ENCODE results near the gene SCGB3A2. TPM values are rescaled to one million over a fixed set of nuclear protein-coding genes. Genes with fewer than 3 reads are reported as not detected.

SCGB3A2 gene
- total and polyA plus RNA-seq, 2 donors (not counting 3 experiments of a cell fraction or from before 2014, with no cell fraction given), result not detected

DNA sequence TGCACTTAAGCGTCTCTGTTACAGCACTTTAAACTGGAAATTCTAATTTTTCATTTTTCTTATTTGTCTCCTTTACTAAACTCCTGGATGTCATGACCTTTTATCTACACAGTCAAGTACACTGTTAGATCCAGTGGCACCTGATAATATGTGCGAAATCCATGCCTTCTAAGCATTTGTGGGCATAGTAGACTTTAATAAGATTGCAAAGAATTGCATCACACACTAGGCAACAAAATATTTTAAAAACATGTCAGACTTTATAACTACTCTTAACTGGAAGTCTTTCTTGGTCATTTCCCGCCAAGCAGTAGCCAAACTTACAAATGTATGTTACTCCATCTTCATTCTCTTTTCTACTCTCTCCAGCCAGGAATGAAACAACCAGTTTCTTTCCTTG is 42.1 kb upstream of the SCGB3A2 start:
- FAIRE-seq (no peak), DNase-seq (ENCODE audit: low read depth, low spot score) (no peak)
- no peak overlapping the region for H3K27ac ChIP-seq (ENCODE audit: insufficient read depth, low read depth, low read length)
- dilution Hi-C loops (cut with MboI; ENCODE audit: extremely low pct_ligation_motif_present, low sequenced_read_pairs) (no loop called here), intact Hi-C loops (cut with micrococcal nuclease) (no loop called here)
- H4K20me1 ChIP-seq (replicated peaks; ENCODE audit: control insufficient read depth, extremely low read depth, insufficient read depth, low read length), result no peaks in the 10 kb centered on the region
- no peaks in the 10 kb centered on the region for H3K36me3 ChIP-seq (ENCODE audit: control insufficient read depth in 2 of 2, extremely low read depth in 1 of 2, insufficient read depth in 2 of 2, low read length in 2 of 2)
- H3K9me3 ChIP-seq (replicated peaks; ENCODE audit: control insufficient read depth, insufficient read depth, low read length), result no peaks in the 10 kb centered on the region
- H3K4me3 ChIP-seq (replicated peaks in 1 of 3; ENCODE audit: insufficient read depth in 1 of 3, low read depth in 1 of 3, low read length in 3 of 3), result no peak overlapping the region
- H3K79me2 ChIP-seq (ENCODE audit: control insufficient read depth, insufficient read depth, low read length), result no peaks in the 10 kb centered on the region
- H3K4me1 ChIP-seq (ENCODE audit: control insufficient read depth, extremely low read depth, insufficient read depth, low read length), result no peaks in the 10 kb centered on the region
- H3K9me1 ChIP-seq (replicated peaks; ENCODE audit: control insufficient read depth, extremely low read depth, insufficient read depth, low read length), result no peaks in the 10 kb centered on the region
- BruUV-seq (replicated peaks), result no TSS peak
- no peak for TF ChIP-seq POLR2AphosphoS5 (IDR thresholded peaks at IDR 0.05; ENCODE audit: insufficient read depth, low read depth, low read length)
- no peak for TF ChIP-seq GATA2 (IDR thresholded peaks at IDR 0.05; ENCODE audit: insufficient read depth, insufficient read length, low read depth, low read length)
- TF ChIP-seq JUN (IDR thresholded peaks at IDR 0.05; ENCODE audit: borderline replicate concordance, insufficient read depth, insufficient read length, low read depth), result no peak
- TF ChIP-seq, protein P1, sequence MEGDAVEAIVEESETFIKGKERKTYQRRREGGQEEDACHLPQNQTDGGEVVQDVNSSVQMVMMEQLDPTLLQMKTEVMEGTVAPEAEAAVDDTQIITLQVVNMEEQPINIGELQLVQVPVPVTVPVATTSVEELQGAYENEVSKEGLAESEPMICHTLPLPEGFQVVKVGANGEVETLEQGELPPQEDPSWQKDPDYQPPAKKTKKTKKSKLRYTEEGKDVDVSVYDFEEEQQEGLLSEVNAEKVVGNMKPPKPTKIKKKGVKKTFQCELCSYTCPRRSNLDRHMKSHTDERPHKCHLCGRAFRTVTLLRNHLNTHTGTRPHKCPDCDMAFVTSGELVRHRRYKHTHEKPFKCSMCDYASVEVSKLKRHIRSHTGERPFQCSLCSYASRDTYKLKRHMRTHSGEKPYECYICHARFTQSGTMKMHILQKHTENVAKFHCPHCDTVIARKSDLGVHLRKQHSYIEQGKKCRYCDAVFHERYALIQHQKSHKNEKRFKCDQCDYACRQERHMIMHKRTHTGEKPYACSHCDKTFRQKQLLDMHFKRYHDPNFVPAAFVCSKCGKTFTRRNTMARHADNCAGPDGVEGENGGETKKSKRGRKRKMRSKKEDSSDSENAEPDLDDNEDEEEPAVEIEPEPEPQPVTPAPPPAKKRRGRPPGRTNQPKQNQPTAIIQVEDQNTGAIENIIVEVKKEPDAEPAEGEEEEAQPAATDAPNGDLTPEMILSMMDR (IDR thresholded peaks at IDR 0.05; ENCODE audit: extremely low read depth in 1 of 2, insufficient read depth in 1 of 2, low read depth in 1 of 2, low read length in 2 of 2), result no peak
- TF ChIP-seq, protein P2, sequence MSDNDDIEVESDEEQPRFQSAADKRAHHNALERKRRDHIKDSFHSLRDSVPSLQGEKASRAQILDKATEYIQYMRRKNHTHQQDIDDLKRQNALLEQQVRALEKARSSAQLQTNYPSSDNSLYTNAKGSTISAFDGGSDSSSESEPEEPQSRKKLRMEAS (IDR thresholded peaks at IDR 0.05; ENCODE audit: insufficient read depth, insufficient read length), result no peak
- TF ChIP-seq EZH2 (IDR thresholded peaks at IDR 0.05; ENCODE audit: borderline replicate concordance, low read depth, low read length, severe bottlenecking), result no peak
- no peak for TF ChIP-seq FOS (IDR thresholded peaks at IDR 0.05; ENCODE audit: borderline replicate concordance, insufficient read depth, low read length)
- no peak for TF ChIP-seq MYC (IDR thresholded peaks at IDR 0.05; ENCODE audit: low read depth, low read length)
- TF ChIP-seq POLR2A (IDR thresholded peaks at IDR 0.05; ENCODE audit: low read depth, low read length), result no peak
- no peaks in the 10 kb centered on the region for H3K27me3 ChIP-seq (ENCODE audit: control insufficient read depth in 2 of 2, insufficient read depth in 2 of 2, low read length in 2 of 2)
- ChIA-PET POLR2A (no interaction called here), CTCF (no interaction called here)
- no peak overlapping the region for H3K4me2 ChIP-seq (ENCODE audit: insufficient read depth, low read length)
- H2AFZ ChIP-seq (ENCODE audit: low read depth, low read length), result no peak overlapping the region
- H3K9ac ChIP-seq (replicated peaks; ENCODE audit: extremely low read depth, insufficient read depth, low read length), result no peak overlapping the region
